H9 (cell line): Measurements from ENCODE around the gene CTNNA3. TPM values are rescaled to one million over a fixed set of nuclear protein-coding genes. Genes with fewer than 3 reads are reported as not detected.

Experiments used
- DNase-seq: peaks from one replicate; pipeline ENCODE4 v3.0.0-alpha.2; 2017
- H2AFZ ChIP-seq: one replicate; pipeline ENCODE4 v1.6.1; 2013; ENCODE audit warnings: mild to moderate bottlenecking, low read length, control low read depth, moderate library complexity
- H2AK5ac ChIP-seq: 2 replicates; pipeline ENCODE4 v1.6.1; 2013; ENCODE audit warnings: low read length, control low read depth, mixed read lengths; ENCODE audit not compliant: insufficient read length
- H2BK120ac ChIP-seq: one replicate; pipeline ENCODE4 v1.6.1; 2013; ENCODE audit warnings: low read depth, mild to moderate bottlenecking, low read length, control low read depth, inconsistent platforms; ENCODE audit not compliant: poor library complexity, severe bottlenecking
- H2BK12ac ChIP-seq: 2 replicates; pipeline ENCODE4 v1.6.1; 2013; ENCODE audit warnings: low read length, control low read depth, mixed read lengths, low read depth; ENCODE audit not compliant: insufficient read length
- H2BK15ac ChIP-seq: 2 replicates; pipeline ENCODE4 v1.6.1; 2013; ENCODE audit warnings: low read depth, low read length, control low read depth
- H2BK20ac ChIP-seq: one replicate; pipeline ENCODE4 v1.6.1; 2013; ENCODE audit warnings: low read depth, mild to moderate bottlenecking, low read length, control low read depth, inconsistent platforms; ENCODE audit not compliant: poor library complexity, severe bottlenecking
- H2BK5ac ChIP-seq: 2 replicates; pipeline ENCODE4 v1.6.1; 2013; ENCODE audit warnings: low read length, control low read depth, mixed read lengths; ENCODE audit not compliant: insufficient read length
- H3K14ac ChIP-seq: 2 replicates; pipeline ENCODE4 v1.6.1; 2013; ENCODE audit warnings: low read length, control low read depth; ENCODE audit not compliant: insufficient read depth
- H3K18ac ChIP-seq: 2 replicates; pipeline ENCODE4 v1.6.1; 2013; ENCODE audit warnings: low read depth, mild to moderate bottlenecking, mixed read lengths, low read length, control low read depth; ENCODE audit not compliant: insufficient read length
- H3K23ac ChIP-seq: 2 replicates; pipeline ENCODE4 v1.6.1; 2013; ENCODE audit warnings: low read length, control low read depth, mixed read lengths, low read depth; ENCODE audit not compliant: insufficient read length
- H3K23me2 ChIP-seq: 2 replicates; pipeline ENCODE4 v1.6.1; 2013; ENCODE audit warnings: low read depth, mild to moderate bottlenecking, mixed read lengths, low read length, control low read depth; ENCODE audit not compliant: insufficient read length, poor library complexity, severe bottlenecking
- H3K27ac ChIP-seq: 2 replicates; pipeline ENCODE4 v1.5.1; 2013; ENCODE audit warnings: low read length, control low read depth, mixed read lengths, low read depth; ENCODE audit not compliant: insufficient read length
- H3K27me3 ChIP-seq: 2 replicates; pipeline ENCODE4 v1.6.1; 2013; ENCODE audit warnings: low read length, control low read depth, inconsistent platforms; ENCODE audit not compliant: insufficient read depth
- H3K4ac ChIP-seq: 2 replicates; pipeline ENCODE4 v1.6.1; 2013; ENCODE audit warnings: low read depth, mild to moderate bottlenecking, control low read depth, inconsistent platforms, low read length, moderate library complexity
- H3K4me1 ChIP-seq: 2 replicates; pipeline ENCODE4 v1.6.1; 2013; ENCODE audit warnings: low read length, control low read depth, inconsistent platforms; ENCODE audit not compliant: insufficient read depth
- H3K4me2 ChIP-seq: 2 replicates; pipeline ENCODE4 v1.6.1; 2013; ENCODE audit warnings: low read length, control low read depth, mixed read lengths; ENCODE audit not compliant: insufficient read length, insufficient read depth
- H3K56ac ChIP-seq: 2 replicates; pipeline ENCODE4 v1.6.1; 2013; ENCODE audit warnings: low read depth, mild to moderate bottlenecking, mixed read lengths, low read length, control low read depth; ENCODE audit not compliant: insufficient read length
- H3K79me1 ChIP-seq: 2 replicates; pipeline ENCODE4 v1.6.1; 2013; ENCODE audit warnings: low read depth, mild to moderate bottlenecking, moderate library complexity, low read length, control low read depth, inconsistent platforms; ENCODE audit not compliant: insufficient read depth, poor library complexity, severe bottlenecking
- H3K79me2 ChIP-seq: 2 replicates; pipeline ENCODE4 v1.6.1; 2013; ENCODE audit warnings: low read length, control low read depth, inconsistent platforms; ENCODE audit not compliant: insufficient read depth
- H3K9ac ChIP-seq: 2 replicates; pipeline ENCODE4 v1.6.1; 2013; ENCODE audit warnings: low read length, control low read depth, mixed read lengths; ENCODE audit not compliant: insufficient read length; ENCODE audit errors: extremely low read depth
- H3K9me3 ChIP-seq: one replicate; pipeline ENCODE4 v1.6.1; 2013; ENCODE audit warnings: low read depth, low read length, inconsistent platforms; ENCODE audit not compliant: control insufficient read depth
- H3T11ph ChIP-seq: one replicate; pipeline ENCODE4 v1.6.1; 2013; ENCODE audit warnings: mild to moderate bottlenecking, low read length, control low read depth, inconsistent platforms
- H4K20me1 ChIP-seq: one replicate; pipeline ENCODE4 v1.6.1; 2013; ENCODE audit not compliant: control insufficient read depth, insufficient read length, insufficient read depth
- H4K5ac ChIP-seq: 2 replicates; pipeline ENCODE4 v1.6.1; 2013; ENCODE audit warnings: low read depth, mild to moderate bottlenecking, mixed read lengths, low read length, control low read depth; ENCODE audit not compliant: insufficient read length
- H4K8ac ChIP-seq: replicated peaks from 2 replicates; pipeline ENCODE4 v1.6.1; 2013; ENCODE audit warnings: low read length, control low read depth, mixed read lengths, low read depth; ENCODE audit not compliant: insufficient read length
- H4K91ac ChIP-seq: 2 replicates; pipeline ENCODE4 v1.6.1; 2013; ENCODE audit warnings: low read depth, mild to moderate bottlenecking, moderate library complexity, mixed read lengths, low read length, control low read depth; ENCODE audit not compliant: insufficient read length
- H3K27ac Mint-ChIP-seq, 3 experiments: 2 replicates in 2 of 3; 3 replicates in 1 of 3; pipeline ENCODE4 v1.8.0; 2020 to 2021; ENCODE audit warnings: mixed read lengths in 3 of 3, mild to moderate bottlenecking in 1 of 3, moderate library complexity in 1 of 3
- H3K27me3 Mint-ChIP-seq: 2 replicates; pipeline ENCODE4 v1.8.0; 2021; ENCODE audit warnings: low read depth, mild to moderate bottlenecking, moderate library complexity, mixed read lengths
- H3K36me3 Mint-ChIP-seq, 3 experiments: 2 replicates in 2 of 3; 3 replicates in 1 of 3; pipeline ENCODE4 v1.8.0; 2020 to 2021; ENCODE audit warnings: low read depth in 3 of 3, mixed read lengths in 3 of 3; ENCODE audit not compliant: insufficient read depth in 1 of 3
- H3K4me1 Mint-ChIP-seq, 2 experiments: 2 replicates each; pipeline ENCODE4 v1.8.0; 2020; ENCODE audit warnings: mixed read lengths in 2 of 2
- H3K4me3 Mint-ChIP-seq, 2 experiments: 2 replicates in 1 of 2; 3 replicates in 1 of 2; pipeline ENCODE4 v1.8.0; 2020 to 2021; ENCODE audit warnings: mild to moderate bottlenecking in 2 of 2, mixed read lengths in 2 of 2, moderate library complexity in 1 of 2
- H3K9me3 Mint-ChIP-seq, 2 experiments: 2 replicates in 1 of 2; 3 replicates in 1 of 2; pipeline ENCODE4 v1.8.0; 2020; ENCODE audit warnings: mild to moderate bottlenecking in 2 of 2, mixed read lengths in 2 of 2, moderate library complexity in 1 of 2
- CTCF ChIP-seq: fragments of 200-600 bp; sonication (generic); conservative IDR thresholded peaks from 3 replicates; pipeline ENCODE4 v1.8.0; 2021; ENCODE audit warnings: antibody characterized with exemption, mild to moderate bottlenecking
- WGBS: extraction: QIAGEN DNeasy Blood & Tissue Kit; methylation state at CpG from one replicate; pipeline ENCODE4 v1.1.7; 2013; ENCODE audit warnings: missing lambda C conversion rate, low lambda C conversion rate, mixed read lengths; ENCODE audit not compliant: insufficient read length; ENCODE audit errors: extremely low coverage; 5-methylcytosine and 5-hydroxymethylcytosine counted together
- total RNA-seq: library from RNA; stranded (reverse); gene quantifications from 2 replicates; pipeline ENCODE4 v1.2.1, GENCODE V29; 2021

CTNNA3 gene
- total RNA-seq, 1 experiment from 2014 or later, result 3.3 TPM

- no peak overlapping the region for H4K8ac ChIP-seq
- no peak overlapping the region for H3K4me3 Mint-ChIP-seq
Measured at GRCh38 chr10:66958466-66958865, 737.5 kb downstream of the CTNNA3 start.

More at GRCh38 chr10:66958466-66958865, 737.5 kb downstream of the CTNNA3 start:
- no peak overlapping the region for H3K27ac ChIP-seq
- no peak overlapping the region for H2AFZ ChIP-seq
- no peaks in the 10 kb centered on the region for H3K27me3 Mint-ChIP-seq
- no peaks in the 10 kb centered on the region for H3K27me3 ChIP-seq
- no CpG with 5 or more reads among the region's 2 CpGs for WGBS
- H2BK20ac ChIP-seq, result no peak overlapping the region
- H3K56ac ChIP-seq, result no peak overlapping the region
- H3K4me1 ChIP-seq, result no peaks in the 10 kb centered on the region
- no peak overlapping the region for H3K4ac ChIP-seq
- H3K36me3 Mint-ChIP-seq, result peaks cover 0 to 3% (median 0%) of the 10 kb centered on the region in 3 experiments; a peak in 2 of 7 replicates
- no peak overlapping the region for H3K23ac ChIP-seq
- no peak overlapping the region for H4K5ac ChIP-seq
- no peaks in the 10 kb centered on the region for H3K79me2 ChIP-seq
- H2BK5ac ChIP-seq, result no peak overlapping the region
- no peak overlapping the region for H3K18ac ChIP-seq
- H3K9me3 Mint-ChIP-seq, result no peaks in the 10 kb centered on the region
- H3K4me2 ChIP-seq, result no peak overlapping the region
- no peaks in the 10 kb centered on the region for H4K20me1 ChIP-seq
- H4K91ac ChIP-seq, result no peak overlapping the region
- no peak overlapping the region for H2BK15ac ChIP-seq
- H3K14ac ChIP-seq, result no peak overlapping the region
- 0 out of 7 replicates have a peak overlapping the region, but pooled peaks of 1 of the 3 experiments have one; percentile 6 for H3K27ac Mint-ChIP-seq
- no peaks in the 10 kb centered on the region for H3K9me3 ChIP-seq
- no peaks in the 10 kb centered on the region for H3K79me1 ChIP-seq
- H3K23me2 ChIP-seq, result no peaks in the 10 kb centered on the region
- H2BK120ac ChIP-seq, result no peak overlapping the region
- no peak overlapping the region for H3T11ph ChIP-seq
- no peak for DNase-seq
- TF ChIP-seq CTCF, result no peak
- H2AK5ac ChIP-seq, result no peak overlapping the region
- peaks cover 3 to 4% of the 10 kb centered on the region in 2 experiments; a peak in 2 of 4 replicates for H3K4me1 Mint-ChIP-seq
- no peak overlapping the region for H3K9ac ChIP-seq
- no peak overlapping the region for H2BK12ac ChIP-seq
